HUDEP-2 (cell line): ENCODE results near the gene ST3GAL3.
A peak's percentile ranks its signal among the peaks of the same experiment; 100 is the strongest.
"Not testable (repeated sequence)": the region's sequence is repeated elsewhere in the genome, so short reads cannot be mapped to it uniquely, and the experiment has no call there.

Experiments
- DNase-seq, 76 experiments: peaks; one replicate each; lab custom pipeline; 2025; ENCODE audit not compliant: unreplicated experiment in 76 of 76; lab: John Stamatoyannopoulos, UW

Gene ST3GAL3

GRCh38 chr1:43750083-43750482 is 42.7 kb downstream of the ST3GAL3 start:
- DNase-seq, result no peak

- DNase-seq, result no peak
These were observed 46.1 kb downstream of the ST3GAL3 start for GRCh38 chr1:43753422-43753821.

GRCh38 chr1:43754892-43755291 is 47.6 kb downstream of the ST3GAL3 start:
- no peak for DNase-seq

DNA sequence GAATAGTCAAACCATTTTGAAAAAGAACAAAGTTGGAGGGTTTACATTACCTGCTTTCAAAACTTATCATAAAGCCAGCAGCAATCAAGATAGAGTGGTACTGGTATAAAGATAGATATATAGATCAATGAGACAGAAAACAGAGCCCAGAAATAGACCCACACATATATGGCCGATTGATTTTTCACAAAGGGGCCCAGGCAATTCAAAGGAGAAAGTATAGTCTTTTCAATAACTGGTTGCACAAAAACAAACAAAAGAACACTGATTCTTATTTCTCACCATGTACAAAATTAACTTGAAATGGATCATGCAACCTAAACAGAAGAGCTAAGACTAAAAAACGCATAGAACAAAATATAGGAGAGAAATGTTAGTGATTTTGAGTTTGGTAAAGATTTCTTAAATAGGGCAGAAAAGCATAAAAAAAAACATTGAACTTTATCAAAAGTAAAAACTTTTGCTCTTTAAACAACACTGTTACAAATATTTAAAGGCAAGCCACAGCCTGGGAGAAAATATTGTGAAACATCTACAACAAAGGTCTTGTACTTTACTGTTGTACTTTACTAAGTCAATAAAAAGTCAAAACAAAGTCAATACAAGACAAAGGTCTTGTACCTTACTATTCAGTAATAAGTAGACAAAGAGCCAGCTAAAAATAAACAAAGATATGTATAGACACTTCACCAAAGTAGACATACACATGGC is 50.2 kb downstream of the ST3GAL3 start:
- DNase-seq, result no peak

GRCh38 chr1:43760745-43761317 is 53.5 kb downstream of the ST3GAL3 start:
- DNase-seq, result no peak

GRCh38 chr1:43763497-43763973 is 56.2 kb downstream of the ST3GAL3 start:
- DNase-seq, result peak in 72 of 76 experiments; percentile 1 to 79 (median 46)

- no peak for DNase-seq
These were observed 57.2 kb downstream of the ST3GAL3 start for GRCh38 chr1:43764581-43764980.

- no peak for DNase-seq
These were observed 58.9 kb downstream of the ST3GAL3 start for GRCh38 chr1:43766086-43766784.

GRCh38 chr1:43766818-43767525 is 59.6 kb downstream of the ST3GAL3 start:
- DNase-seq, result no peak

GRCh38 chr1:43768168-43768567 is 60.8 kb downstream of the ST3GAL3 start:
- DNase-seq, result no peak

GRCh38 chr1:43769350-43769908 is 62.1 kb downstream of the ST3GAL3 start:
- DNase-seq, result no peak

DNA sequence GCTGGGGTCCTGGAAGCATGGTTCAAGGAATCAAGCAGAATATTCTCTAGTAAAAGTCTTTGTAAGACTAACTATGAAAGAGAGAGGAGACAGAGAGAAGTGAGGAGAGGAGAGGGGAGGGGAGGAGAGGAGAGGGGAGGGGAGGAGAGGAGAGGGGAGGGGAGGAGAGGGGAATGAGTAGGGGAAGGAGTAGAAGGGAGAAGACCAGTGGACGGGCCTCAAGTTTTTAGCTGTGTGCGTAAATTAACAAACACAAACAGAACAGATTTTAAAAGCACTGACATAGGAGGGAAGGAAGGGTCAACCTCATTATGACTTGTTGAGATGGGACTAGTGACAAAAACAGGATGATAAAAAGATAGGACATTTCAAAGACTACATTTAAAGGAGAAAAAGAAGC is 62.8 kb downstream of the ST3GAL3 start:
- no peak for DNase-seq

DNA sequence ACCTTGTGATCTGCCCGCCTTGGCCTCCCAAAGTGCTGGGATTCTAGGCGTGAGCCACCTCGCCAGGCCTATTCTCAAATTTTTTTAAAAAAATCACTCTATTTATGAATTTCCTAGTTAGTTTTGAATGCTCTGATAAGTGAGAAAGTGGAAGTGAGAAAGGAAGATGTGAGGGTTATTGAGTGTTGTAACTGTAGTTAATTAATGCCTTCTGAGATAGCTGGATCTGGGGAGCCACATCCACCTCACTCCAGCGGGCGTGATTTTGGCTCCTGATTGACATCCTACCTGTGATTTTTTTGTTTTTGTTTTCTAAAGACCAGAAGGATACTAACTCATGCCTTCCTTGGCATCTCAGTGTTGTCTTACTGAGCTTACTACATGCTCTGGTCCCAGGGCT is 65.6 kb downstream of the ST3GAL3 start:
- DNase-seq, result no peak

DNA sequence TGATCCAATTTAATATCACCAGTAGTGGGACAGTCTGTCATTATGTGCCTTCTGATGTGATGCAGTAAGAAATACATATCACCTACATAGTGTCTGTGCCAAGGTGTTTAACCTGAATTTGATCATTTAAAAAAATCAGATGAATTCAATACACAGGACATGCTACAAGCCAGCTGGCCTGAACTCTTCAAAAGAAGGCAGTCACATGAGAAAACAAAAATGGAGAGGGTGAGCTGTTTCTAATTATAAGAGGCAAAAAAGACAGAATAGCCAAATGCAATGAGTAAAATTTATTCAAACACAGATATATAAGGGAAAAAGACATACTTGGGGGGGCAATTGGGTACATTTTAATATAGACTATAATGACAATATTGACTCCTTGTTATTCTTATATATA is 66.5 kb downstream of the ST3GAL3 start:
- no peak for DNase-seq

DNA sequence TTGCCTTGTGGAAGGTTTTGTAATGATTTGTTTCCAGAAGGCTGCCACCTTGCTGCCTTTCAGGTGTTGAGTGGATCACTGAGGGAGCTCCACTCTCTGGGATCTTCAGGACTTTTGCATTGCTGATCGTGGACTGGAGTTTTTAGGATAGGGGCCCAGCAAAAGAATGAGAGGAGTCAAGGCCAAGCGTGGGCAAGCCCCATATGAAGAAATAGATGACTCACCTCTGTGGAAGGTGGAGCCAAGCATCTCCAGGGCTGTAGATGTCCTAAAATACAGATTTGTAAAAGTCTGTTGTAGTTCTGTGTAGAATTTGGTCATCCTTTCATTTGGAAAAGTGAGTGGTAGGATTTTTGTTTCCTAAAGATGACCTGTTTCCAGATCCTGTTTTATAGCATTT is 67.0 kb downstream of the ST3GAL3 start:
- DNase-seq, result peak in 1 of 76 experiments; percentile 0

DNA sequence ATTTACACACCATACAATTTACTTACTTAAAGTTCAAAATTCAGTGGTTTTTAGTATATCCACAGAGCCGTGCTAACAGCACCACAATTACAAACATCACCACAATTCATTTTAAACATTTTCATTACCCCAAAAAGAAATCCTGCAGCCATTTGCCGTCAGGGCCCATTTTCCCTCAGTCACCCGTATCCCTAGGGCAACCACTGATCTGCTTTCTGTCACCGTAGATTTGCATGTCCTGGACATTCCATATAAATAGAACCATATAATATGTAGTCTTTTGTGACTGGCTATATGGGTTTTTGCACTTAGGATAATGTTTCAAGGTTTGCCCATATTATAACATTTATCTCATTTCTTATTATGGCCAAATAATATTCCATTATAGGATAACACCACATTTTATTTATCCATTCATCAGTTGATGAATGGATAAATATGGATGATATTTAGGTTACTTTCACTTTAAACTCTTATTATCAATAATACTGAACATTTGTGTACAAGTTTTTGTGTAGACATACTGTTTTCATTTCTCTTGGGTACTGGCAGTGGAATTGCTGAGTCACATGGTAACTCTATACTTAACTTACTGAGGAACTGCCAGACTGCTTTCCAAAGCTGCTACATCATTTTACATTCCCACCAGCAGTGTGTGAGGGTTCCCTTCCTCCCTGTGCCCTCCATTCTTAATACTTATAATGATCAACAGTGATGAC is 68.9 kb downstream of the ST3GAL3 start:
- peak in 2 of 76 experiments; percentile 8 for DNase-seq

DNA sequence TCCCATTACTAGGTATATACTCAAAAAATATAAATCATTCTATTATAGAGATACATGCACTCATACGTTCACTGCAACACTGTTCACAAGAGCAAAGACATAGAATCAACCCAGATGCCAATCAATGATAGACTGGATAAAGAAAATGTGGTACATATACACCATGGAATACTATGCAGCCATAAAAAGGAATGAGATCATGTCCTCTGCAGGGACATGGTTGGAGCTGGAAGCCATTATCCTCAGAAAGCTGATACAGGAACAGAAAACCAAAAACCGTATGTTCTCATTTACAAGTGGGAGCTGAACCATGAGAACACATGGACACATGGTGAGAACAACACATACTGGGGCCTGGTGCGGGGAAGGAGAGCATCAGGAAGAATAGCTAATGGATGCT is 70.6 kb downstream of the ST3GAL3 start:
- not testable (repeated sequence) for DNase-seq

- no peak for DNase-seq
These were observed 71.9 kb downstream of the ST3GAL3 start for GRCh38 chr1:43779266-43779665.

- DNase-seq, result no peak
These were observed 72.6 kb downstream of the ST3GAL3 start for GRCh38 chr1:43779805-43780403.

GRCh38 chr1:43781574-43781973 is 74.2 kb downstream of the ST3GAL3 start:
- DNase-seq, result no peak
